Measurements from ENCODE around the gene EPB41. TPM values are rescaled to one million over a fixed set of nuclear protein-coding genes. Genes with fewer than 3 reads are reported as not detected.

Gene EPB41
- total and polyA plus RNA-seq, 7 donors = 13.2 to 35.1 (median 27.1) TPM

DNA sequence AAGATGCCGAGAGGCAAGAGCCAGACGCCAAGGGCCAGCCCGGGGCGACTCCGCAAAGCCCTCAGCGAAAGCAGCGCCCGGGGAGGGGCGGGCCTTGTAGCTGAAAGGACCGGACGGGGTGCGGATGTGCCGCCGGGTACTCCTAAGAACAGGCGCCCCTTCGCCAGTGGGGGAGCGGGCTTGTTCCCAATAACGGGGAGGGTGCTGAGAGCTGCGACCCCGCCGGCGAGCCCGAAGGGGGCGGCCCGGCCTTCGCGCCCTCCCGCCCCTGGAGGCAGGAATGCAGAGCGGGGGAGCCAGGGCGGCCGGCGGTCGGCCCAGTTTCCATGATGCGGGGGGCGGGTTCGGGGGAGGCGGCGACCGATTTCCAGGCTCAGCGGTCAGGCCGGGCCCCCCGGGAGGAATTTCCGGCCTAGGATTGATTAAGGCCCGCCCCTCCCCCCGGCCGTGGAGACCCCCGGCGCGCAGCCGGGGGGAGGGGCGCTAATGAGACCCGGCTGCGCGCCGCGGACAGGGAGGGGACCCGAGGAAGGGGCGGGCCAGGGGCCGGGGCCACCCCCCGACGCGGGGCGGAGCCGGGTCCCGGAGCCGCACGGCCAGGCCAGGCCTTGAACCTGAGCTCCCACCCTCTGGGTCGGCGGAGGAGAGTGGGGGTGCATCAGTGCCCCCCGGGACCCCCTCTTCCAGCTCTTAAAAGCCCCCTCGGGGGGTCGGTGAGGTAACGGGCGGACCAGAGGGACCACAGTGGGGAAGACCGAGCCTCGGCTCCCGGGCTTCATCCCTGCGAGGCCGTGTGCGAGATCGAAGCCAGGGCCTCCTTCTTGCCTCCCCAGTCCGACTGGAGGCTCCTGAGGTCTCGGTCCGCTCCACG lies 210.2 kb downstream of the EPB41 start:
- peak; percentile 95 for DNase-seq
- Histone ChIP-seq H3K27me3 (no peaks in the 10 kb centered on the region), H3K36me3 (no peaks in the 10 kb centered on the region), H3K4me1 (peaks cover 0 to 46% (median 44%) of the 10 kb centered on the region in 4 donors), H3K9me3 (no peaks in the 10 kb centered on the region), H3K4me3 (peak overlapping the region; percentile 48 to 75 (median 72)), H3K27ac (peak overlapping the region; percentile 96 to 99 (median 99))
- TF ChIP-seq, protein P1, sequence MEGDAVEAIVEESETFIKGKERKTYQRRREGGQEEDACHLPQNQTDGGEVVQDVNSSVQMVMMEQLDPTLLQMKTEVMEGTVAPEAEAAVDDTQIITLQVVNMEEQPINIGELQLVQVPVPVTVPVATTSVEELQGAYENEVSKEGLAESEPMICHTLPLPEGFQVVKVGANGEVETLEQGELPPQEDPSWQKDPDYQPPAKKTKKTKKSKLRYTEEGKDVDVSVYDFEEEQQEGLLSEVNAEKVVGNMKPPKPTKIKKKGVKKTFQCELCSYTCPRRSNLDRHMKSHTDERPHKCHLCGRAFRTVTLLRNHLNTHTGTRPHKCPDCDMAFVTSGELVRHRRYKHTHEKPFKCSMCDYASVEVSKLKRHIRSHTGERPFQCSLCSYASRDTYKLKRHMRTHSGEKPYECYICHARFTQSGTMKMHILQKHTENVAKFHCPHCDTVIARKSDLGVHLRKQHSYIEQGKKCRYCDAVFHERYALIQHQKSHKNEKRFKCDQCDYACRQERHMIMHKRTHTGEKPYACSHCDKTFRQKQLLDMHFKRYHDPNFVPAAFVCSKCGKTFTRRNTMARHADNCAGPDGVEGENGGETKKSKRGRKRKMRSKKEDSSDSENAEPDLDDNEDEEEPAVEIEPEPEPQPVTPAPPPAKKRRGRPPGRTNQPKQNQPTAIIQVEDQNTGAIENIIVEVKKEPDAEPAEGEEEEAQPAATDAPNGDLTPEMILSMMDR (IDR thresholded peaks at IDR 0.05) = peak; percentile 98 to 100 (median 98)
- TF ChIP-seq POLR2AphosphoS5 (IDR thresholded peaks at IDR 0.05) (peak; percentile 96 to 98 (median 97)), POLR2A (IDR thresholded peaks at IDR 0.05) (peak; percentile 83 to 93), EP300 (IDR thresholded peaks at IDR 0.05) (peak in 3 of 4 donors; percentile 23 to 75 (median 29))
- 4 to 5% methylated on average over 85 of the region's 85 CpGs for WGBS, 2 donors
- intact Hi-C loops (cut with DNase I) = loop anchor here (2.0 to 10.0 kb wide), 5 partner anchors 42 to 1580 kb away; partner anchors contain the start of gene EPB41

GRCh38 chr1:29125237-29125641 lies 210.9 kb downstream of the EPB41 start:
- peak overlapping the region; percentile 48 to 75 (median 72) for H3K4me3 ChIP-seq
- peaks cover 0 to 40% (median 38%) of the 10 kb centered on the region in 4 donors for H3K4me1 ChIP-seq
- no peaks in the 10 kb centered on the region for H3K36me3 ChIP-seq
- TF ChIP-seq POLR2A (IDR thresholded peaks at IDR 0.05) (no peak), EP300 (IDR thresholded peaks at IDR 0.05) (no peak)
- TF ChIP-seq, protein P1 (IDR thresholded peaks at IDR 0.05) = no peak
- H3K27me3 ChIP-seq = no peaks in the 10 kb centered on the region
- peak; percentile 73 for DNase-seq
- intact Hi-C loops (cut with DNase I) = loop anchor here (2.0 to 10.0 kb wide), 3 partner anchors 210 to 1580 kb away; partner anchors contain the start of gene EPB41
- H3K27ac ChIP-seq = peak overlapping the region; percentile 96 to 99 (median 99)
- WGBS, 2 donors = 68 to 84% methylated on average over 14 of the region's 14 CpGs
- H3K9me3 ChIP-seq = no peaks in the 10 kb centered on the region

DNA sequence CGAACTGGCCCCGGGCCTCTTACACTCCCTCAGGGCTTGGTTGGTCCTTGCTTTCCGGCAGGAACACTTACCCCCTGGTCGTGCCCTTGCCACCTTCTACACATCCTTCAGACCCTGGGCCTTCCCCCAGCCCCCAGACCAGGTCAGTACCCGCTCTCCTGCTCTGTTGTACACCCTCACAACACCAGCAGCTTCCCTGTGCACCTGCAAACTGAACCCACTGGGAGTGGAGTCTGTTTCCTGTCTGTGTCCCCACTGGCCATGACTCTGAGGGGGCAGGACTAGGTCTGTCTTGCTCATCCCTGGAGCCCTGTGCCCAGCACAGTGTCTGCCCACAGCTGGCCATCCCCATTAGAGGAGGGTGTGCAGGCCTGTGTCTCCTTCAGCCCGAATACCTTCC lies 211.4 kb downstream of the EPB41 start:
- 87 to 89% methylated on average over 6 of the region's 6 CpGs for WGBS, 2 donors
- no peaks in the 10 kb centered on the region for H3K27me3 ChIP-seq
- peaks cover 0 to 34% (median 32%) of the 10 kb centered on the region in 4 donors for H3K4me1 ChIP-seq
- H3K36me3 ChIP-seq = no peaks in the 10 kb centered on the region
- peak overlapping the region; percentile 96 to 99 (median 99) for H3K27ac ChIP-seq
- no peak for TF ChIP-seq POLR2AphosphoS5 (IDR thresholded peaks at IDR 0.05)
- TF ChIP-seq POLR2A (IDR thresholded peaks at IDR 0.05) = no peak
- TF ChIP-seq, protein P1 (IDR thresholded peaks at IDR 0.05) = no peak
- TF ChIP-seq EP300 (IDR thresholded peaks at IDR 0.05) = no peak
- no peak for DNase-seq
- intact Hi-C loops (cut with DNase I) = loop anchor here (2.0 to 10.0 kb wide), 3 partner anchors 211 to 1579 kb away; partner anchors contain the start of gene EPB41
- peak overlapping the region in 1 of 4 donors; percentile 70 for H3K4me3 ChIP-seq
- H3K9me3 ChIP-seq = no peaks in the 10 kb centered on the region

DNA sequence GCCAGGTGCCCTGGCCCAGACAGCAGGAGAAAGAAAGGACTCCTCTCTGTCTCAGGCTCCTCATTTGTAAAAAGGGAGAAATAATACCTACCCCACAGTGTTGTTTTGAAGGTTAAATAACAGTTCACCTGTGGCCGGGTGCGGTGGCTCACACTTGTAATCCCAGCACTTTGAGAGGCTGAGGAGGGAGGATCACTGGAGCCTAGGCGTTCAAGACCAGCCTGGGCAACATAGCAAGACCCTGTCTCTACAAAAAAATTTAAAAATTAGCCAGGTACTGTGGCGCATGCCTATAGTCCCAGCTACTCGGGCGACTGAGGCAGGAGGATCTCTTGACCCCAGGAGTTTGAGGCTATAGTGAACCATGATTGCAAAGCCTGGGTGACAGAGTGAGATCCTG lies 211.8 kb downstream of the EPB41 start:
- Histone ChIP-seq H3K36me3 (no peaks in the 10 kb centered on the region), H3K4me1 (peaks cover 0 to 30% (median 28%) of the 10 kb centered on the region in 4 donors), H3K9me3 (no peaks in the 10 kb centered on the region), H3K27ac (peak overlapping the region in 2 of 4 donors; percentile 99), H3K4me3 (no peak overlapping the region), H3K27me3 (no peaks in the 10 kb centered on the region)
- TF ChIP-seq, protein P1 (IDR thresholded peaks at IDR 0.05) = no peak
- TF ChIP-seq EP300 (IDR thresholded peaks at IDR 0.05) = no peak
- no peak for DNase-seq
- WGBS, 2 donors = 96 to 97% methylated on average over 6 of the region's 6 CpGs
- intact Hi-C loops (cut with DNase I) = loop anchor here (10.0 kb wide), 2 partner anchors 211 to 1579 kb away; partner anchors contain the start of gene EPB41

Measured in sigmoid colon (tissue), 7 donors.